Measurements from ENCODE around the gene ACTL8.

ACTL8 gene

GRCh38 chr1:17773591-17774326 lies 18.6 kb downstream of the ACTL8 start:
- no peak for TF ChIP-seq CTCF (IDR thresholded peaks at IDR 0.05; ENCODE audit: low read depth, low read length)

GRCh38 chr1:17774452-17774851 lies 19.3 kb downstream of the ACTL8 start:
- no peak overlapping the region for H3K4me3 ChIP-seq (ENCODE audit: low read depth, low read length)
- in situ Hi-C loops (cut with HindIII; ENCODE audit: low sequenced_read_pairs), result no loop called here
- TF ChIP-seq CTCF (IDR thresholded peaks at IDR 0.05; ENCODE audit: low read depth, low read length), result no peak
- DNase-seq (ENCODE audit: low read depth, low spot score), result no peak

More at GRCh38 chr1:17773591-17774326, 18.6 kb downstream of the ACTL8 start:
- no peak for DNase-seq (ENCODE audit: low read depth, low spot score)
- H3K4me3 ChIP-seq (ENCODE audit: low read depth, low read length), result no peak overlapping the region
- in situ Hi-C loops (cut with HindIII; ENCODE audit: low sequenced_read_pairs), result no loop called here

- in situ Hi-C loops (cut with HindIII; ENCODE audit: low sequenced_read_pairs), result no loop called here
- no peak for DNase-seq (ENCODE audit: low read depth, low spot score)
- H3K4me3 ChIP-seq (ENCODE audit: low read depth, low read length), result no peak overlapping the region
- TF ChIP-seq CTCF (IDR thresholded peaks at IDR 0.05; ENCODE audit: low read depth, low read length), result no peak
These were observed 20.7 kb downstream of the ACTL8 start for GRCh38 chr1:17775796-17776195.

GRCh38 chr1:17776426-17776825 lies 21.3 kb downstream of the ACTL8 start:
- TF ChIP-seq CTCF (IDR thresholded peaks at IDR 0.05; ENCODE audit: low read depth, low read length), result no peak
- in situ Hi-C loops (cut with HindIII; ENCODE audit: low sequenced_read_pairs), result no loop called here
- no peak overlapping the region for H3K4me3 ChIP-seq (ENCODE audit: low read depth, low read length)
- no peak for DNase-seq (ENCODE audit: low read depth, low spot score)

- H3K4me3 ChIP-seq (ENCODE audit: low read depth, low read length), result no peak overlapping the region
- DNase-seq (ENCODE audit: low read depth, low spot score), result no peak
- TF ChIP-seq CTCF (IDR thresholded peaks at IDR 0.05; ENCODE audit: low read depth, low read length), result no peak
- in situ Hi-C loops (cut with HindIII; ENCODE audit: low sequenced_read_pairs), result no loop called here
These were observed 22.2 kb downstream of the ACTL8 start for GRCh38 chr1:17777330-17777729.

GRCh38 chr1:17777818-17778217 lies 22.7 kb downstream of the ACTL8 start:
- in situ Hi-C loops (cut with HindIII; ENCODE audit: low sequenced_read_pairs), result no loop called here
- no peak for TF ChIP-seq CTCF (IDR thresholded peaks at IDR 0.05; ENCODE audit: low read depth, low read length)
- DNase-seq (ENCODE audit: low read depth, low spot score), result no peak
- H3K4me3 ChIP-seq (ENCODE audit: low read depth, low read length), result no peak overlapping the region
